ENCODE data around the gene DLG4.
"Not testable (repeated sequence)": the region's sequence is repeated elsewhere in the genome, so short reads cannot be mapped to it uniquely, and the experiment has no call there.

The DLG4 gene

DNA sequence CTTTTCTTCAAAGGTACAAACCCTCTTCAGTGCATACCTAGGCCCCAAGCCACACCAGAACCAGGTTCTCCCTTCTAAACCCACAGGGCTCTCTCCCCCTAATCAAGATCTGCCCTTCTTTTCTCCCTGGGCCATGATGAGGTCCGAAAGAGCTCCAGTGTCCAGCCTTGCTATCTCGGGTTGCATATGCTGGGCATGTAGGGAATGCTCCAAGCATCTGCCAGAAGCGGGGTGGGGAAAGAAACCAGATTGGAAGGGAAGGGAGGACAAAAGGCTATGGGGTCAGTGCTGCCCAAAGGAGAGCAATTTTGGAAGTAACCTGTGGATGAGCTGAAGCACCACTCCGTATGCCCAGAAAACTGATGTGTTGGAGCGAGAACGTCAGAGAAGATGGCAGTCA lies 29.6 kb upstream of the DLG4 start:
- no peak for DNase-seq

- no peak for DNase-seq
Measured at GRCh38 chr17:7248796-7249195, 29.2 kb upstream of the DLG4 start.

DNA sequence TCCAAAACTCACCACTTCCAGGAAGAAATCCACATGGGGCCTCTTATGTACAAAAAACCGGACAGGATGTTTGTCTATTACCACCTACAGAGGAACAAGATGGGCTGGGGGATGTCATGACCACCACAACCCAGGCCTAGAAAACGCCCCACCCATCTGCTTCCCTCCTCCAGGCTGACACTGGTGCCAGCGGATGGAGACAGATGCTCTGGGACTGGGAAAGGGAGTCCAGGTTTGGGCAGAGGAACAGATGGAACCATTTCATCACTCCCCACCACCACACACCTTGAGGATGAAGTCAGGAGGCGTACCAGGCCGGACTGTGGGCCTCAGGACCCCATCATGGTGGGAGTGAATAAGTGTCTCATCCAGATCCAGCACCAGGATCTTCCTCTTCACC lies 27.1 kb upstream of the DLG4 start:
- no peak for DNase-seq

DNA sequence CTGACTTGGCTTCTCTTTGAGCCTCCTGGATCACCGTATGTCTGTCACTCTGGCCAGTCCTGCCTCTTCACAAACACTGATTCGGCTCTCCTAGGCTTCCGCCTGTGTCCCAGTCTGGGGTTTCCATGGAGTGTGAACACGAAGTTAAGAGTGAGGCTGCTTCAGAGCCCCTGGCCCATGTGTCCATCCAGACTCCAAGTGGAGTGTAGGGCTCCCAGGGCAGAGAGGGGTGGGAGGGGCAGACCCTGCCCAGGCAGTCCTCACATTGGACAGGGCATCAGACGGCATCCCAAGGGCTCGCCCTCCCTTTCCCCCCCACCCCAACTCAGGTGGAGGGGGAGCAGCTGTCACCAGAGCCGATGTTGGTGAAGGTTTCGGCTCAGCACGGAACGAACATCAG lies 24.2 kb upstream of the DLG4 start:
- DNase-seq = not testable (repeated sequence)

- DNase-seq = no peak
Measured at GRCh38 chr17:7243453-7243729, 23.8 kb upstream of the DLG4 start.

DNA sequence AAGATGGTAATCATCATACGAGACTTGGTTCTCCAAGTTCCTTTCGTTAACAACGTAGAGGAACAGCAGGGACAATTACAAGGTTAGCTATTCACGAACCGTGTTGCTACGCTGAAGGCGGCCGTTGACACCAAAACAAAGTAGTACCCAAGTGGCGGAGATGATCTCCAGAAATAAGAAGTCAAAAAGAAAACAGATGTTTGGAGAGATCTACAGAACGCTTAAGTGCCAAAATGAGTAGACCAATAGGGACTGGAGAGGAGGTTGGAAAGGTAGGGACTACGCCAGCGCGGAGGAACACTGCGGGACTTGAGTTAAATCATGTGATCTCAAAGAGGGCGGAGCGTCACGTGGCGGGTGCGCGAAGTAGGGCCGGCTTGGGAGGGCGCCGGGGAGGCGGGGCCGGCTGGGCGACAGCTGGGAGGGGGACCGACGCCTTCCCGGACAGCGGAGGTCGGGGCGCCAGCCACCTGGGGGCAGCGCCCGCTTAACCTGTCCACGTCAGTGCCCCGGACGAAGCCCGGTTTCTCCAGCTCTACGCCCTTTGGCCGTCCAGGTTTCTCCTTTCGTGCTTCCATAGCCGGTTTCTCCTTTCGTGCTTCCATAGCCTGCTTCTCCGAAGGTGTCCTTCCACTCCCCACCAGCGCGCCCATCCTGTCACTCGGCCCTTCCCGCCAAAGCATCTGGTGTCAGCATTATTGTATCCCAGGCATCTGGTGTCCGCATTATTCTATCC lies 23.2 kb upstream of the DLG4 start:
- peak; percentile 95 for DNase-seq

DNA sequence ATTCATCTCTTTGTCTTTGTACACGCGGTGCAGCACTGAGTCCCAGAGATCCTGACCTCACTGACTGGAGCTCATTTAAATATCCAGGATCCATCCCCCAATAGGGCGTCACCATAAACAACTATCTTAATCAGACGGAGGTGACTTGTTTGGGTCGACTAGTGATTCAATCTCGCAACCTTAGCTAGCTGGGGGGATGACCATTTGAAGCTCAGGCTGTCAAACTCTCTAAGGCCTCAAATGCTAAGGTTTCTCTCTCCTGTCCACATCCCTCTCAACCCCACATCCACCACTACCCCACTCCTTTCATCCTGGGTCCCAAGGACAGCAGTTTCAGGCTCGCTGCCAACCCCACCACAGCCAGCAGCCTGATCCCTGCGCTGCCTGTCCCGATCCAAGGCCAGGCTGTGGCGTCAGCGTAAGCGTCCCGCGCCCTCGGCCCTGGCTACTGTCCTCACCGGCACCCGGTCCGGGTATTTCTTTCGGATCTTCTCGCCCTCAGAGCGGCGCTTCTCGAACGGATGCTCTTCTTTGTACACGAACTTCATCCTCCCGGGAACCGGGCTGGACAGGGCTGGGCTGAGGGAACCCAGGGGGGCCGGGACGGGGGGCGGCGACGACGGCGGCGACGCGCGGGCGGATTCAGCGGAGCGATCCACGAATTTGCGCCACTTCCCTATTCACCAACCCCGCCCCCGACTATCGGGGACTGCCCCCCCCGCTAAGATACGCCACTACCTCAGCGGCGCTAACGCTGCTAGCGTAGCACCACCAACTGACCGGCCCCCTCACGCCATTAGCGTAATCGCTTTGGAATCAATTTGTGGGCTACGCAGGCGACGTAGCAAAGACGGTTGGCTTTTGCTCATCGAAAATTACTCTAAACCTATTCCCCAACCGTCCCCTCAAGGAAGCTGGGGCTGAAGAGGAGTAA lies 22.4 kb upstream of the DLG4 start, which contains the start of gene GABARAP:
Gene GABARAP, minus strand, starts transcription at position 667 of the 934 bp plus-strand sequence. Its CDS starts 119 bp downstream, at position 548.
- DNase-seq = peak; percentile 87

DNA sequence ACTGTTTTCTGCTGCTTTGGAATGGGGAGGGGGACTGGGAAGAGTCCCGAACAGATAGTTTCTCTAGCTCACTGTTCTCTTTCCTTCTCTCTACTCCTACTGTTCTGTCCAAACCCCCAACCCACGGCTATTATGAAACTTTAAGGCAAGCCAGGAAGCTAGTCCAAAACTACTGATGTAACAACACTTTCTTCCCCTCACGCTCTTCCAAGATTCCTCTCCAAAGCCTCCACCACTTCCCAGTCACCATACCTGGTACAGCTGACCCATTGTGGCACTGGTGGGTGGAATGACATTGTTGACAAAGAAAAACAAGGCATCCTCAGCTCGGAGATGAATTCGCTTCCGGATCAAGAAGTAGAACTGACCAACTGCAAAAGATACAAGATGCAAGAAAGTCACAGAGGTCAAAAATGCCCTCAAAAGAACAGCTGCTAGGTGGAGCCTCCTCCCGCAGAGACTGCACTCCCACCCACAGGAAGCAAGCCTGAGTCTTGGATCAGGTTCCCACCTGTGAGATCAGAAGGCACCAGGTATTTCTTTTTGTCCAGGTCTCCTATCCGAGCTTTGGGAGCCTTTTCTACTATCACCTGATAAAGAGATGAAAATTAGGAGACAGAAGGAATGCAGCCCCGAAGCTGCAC lies 21.6 kb upstream of the DLG4 start:
- DNase-seq = no peak

DNA sequence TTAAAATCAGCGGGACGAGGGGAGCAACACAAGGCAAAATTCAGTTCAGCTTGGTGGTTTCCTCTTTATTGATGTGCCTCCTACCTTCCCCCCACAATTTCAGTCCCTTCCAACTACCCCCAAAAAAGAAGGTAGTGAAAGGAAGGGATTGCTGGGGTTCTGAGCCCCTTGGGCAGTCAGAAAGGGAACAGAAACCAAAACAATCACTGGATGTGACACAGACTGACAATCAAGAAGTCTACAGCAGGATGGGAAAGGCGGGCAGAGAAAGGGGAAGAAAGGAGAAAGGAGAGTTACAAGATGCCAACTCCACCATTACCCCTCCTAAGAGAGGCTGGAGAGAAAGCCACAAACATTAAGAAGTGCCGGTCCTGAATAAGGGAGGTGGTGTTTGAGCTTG lies 20.7 kb upstream of the DLG4 start:
- DNase-seq = no peak

GRCh38 chr17:7239091-7240027 lies 19.7 kb upstream of the DLG4 start, which contains the start of gene PHF23:
Gene PHF23, minus strand, starts transcription at chr17:7239457. Its CDS starts 178 bp downstream, at chr17:7239279.
- peak; percentile 99 for DNase-seq

- no peak for DNase-seq
Measured at GRCh38 chr17:7238420-7239090, 18.9 kb upstream of the DLG4 start.

GRCh38 chr17:7237761-7238419 lies 18.3 kb upstream of the DLG4 start:
- DNase-seq = no peak

GRCh38 chr17:7237266-7237760 lies 17.7 kb upstream of the DLG4 start:
- DNase-seq = no peak

DNA sequence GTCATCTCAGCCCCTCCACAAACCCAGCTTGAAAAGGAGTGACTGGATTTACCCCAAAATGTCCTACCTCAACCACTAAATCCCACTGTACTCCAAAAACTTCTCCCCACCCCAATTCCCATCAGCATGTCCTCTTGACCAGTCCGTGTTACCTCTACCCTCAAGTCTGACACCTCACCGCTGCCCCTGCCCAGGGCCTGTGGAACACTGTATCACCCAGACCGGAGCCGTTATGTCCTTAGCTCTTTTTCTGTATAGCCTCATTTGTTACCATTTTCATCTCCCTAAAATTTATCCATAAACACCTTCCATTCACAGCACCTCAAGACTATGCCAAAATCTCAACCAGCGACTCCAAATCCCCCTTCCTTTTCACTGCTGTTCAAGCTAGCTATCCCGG lies 17.2 kb upstream of the DLG4 start:
- DNase-seq = no peak

DNA sequence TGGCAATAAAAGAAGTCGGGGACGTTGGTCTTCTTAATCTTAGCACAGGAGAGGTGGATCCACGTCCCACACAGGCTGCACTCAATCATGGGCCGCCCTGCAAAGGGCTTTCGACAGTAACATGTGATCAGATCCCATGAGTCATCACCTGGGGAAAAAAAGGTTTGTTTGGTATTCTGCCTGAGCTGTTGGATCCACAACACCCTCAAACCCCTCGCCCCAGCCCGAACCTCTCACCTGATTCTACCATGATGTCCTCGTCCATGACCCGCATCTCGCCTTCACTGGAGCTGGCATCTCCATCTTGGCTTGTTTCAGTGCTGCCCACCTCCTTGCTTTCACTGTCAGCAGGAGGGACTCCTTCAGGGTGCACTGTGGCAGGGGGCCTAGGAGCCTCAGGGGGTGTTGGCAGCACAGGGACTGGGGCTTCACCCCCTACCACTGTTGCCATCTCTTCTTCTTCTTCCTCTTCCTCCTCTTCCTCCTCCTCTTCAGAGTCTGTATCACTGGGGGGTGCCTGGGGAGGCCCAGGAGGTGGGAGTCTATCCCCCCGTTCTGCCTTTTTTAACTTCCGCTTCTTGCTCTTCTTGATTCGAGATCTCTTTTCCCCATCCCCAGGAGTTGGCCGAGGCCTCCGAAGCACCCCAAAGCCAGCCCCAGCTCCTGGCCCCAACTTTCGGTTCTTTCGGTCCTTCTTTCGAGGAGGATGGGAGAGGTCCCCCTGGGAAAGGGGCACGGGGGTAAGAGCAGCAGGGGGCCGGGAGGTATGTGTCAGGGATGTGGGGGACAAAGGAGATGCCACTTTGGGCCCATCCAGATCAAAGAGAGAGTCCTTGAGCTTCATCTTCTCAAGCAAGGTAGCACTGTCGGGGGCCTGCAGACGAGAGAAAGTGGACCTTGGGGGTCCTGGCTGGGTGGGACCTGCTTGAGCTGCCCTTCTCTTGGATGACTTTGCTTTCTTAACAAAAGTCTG lies 16.3 kb upstream of the DLG4 start:
- DNase-seq = no peak

GRCh38 chr17:7234083-7234951 lies 14.7 kb upstream of the DLG4 start, which contains the start of gene DVL2:
Gene DVL2, minus strand, starts transcription at chr17:7234517. Its CDS starts 255 bp downstream, at chr17:7234262.
- DNase-seq = peak; percentile 94

DNA sequence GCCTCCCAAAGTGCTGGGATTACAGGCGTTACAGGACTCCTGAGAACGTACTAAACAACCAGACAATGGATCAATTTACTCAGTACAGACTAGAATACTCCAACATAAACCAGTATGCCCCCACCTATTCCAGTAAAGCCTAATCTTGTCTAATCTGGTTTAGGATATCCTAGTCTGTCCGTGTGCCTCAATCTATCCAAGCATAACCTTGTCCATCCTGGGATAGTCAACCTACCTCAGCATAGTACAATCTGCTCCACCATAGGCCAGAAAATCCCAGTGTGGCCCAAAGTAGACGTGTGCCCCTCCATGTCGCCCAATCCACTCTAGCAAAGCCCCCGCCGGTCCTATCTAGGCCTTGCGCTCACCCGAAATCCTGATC lies 14.1 kb upstream of the DLG4 start:
- DNase-seq = peak; percentile 62

GRCh38 chr17:7232114-7232513 lies 12.5 kb upstream of the DLG4 start:
- no peak for DNase-seq

GRCh38 chr17:7229504-7229903 lies 9.9 kb upstream of the DLG4 start:
- no peak for DNase-seq
